Limb (tissue), 2 donors: ENCODE results near the gene TCF7.

Experiments
- DNase-seq, 2 donors: peaks; one replicate each; pipeline ENCODE4 v3.0.0-alpha.2; 2016; ENCODE audit errors: extremely low spot score in 2 of 2

TCF7 gene

DNA sequence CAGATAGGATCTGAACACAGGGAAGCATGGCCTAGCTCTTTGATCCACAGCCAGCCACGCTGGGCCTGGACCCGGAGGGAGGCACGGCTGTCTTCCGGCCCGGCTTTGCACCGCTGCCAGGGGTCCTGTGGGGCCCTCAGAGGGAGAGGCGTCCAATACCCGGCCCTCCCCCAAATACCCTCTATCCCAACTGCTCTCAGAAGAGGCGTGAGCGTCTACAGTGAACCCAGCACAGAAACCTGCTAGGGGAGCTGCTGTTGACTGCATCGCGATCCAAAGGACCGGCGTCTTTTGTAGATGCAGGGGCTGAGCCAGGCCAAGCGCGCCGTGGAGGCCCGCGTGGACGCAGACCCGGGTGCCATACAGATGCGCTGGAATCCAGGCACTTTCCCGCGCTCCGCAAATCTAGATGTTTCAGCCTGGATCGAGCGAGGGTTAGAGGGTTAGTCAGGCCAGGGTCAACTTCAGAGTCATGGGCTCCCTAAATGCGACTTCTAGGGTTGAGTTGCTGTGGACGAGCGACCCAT lies 1.1 kb upstream of the TCF7 start:
- no peak for DNase-seq

DNA sequence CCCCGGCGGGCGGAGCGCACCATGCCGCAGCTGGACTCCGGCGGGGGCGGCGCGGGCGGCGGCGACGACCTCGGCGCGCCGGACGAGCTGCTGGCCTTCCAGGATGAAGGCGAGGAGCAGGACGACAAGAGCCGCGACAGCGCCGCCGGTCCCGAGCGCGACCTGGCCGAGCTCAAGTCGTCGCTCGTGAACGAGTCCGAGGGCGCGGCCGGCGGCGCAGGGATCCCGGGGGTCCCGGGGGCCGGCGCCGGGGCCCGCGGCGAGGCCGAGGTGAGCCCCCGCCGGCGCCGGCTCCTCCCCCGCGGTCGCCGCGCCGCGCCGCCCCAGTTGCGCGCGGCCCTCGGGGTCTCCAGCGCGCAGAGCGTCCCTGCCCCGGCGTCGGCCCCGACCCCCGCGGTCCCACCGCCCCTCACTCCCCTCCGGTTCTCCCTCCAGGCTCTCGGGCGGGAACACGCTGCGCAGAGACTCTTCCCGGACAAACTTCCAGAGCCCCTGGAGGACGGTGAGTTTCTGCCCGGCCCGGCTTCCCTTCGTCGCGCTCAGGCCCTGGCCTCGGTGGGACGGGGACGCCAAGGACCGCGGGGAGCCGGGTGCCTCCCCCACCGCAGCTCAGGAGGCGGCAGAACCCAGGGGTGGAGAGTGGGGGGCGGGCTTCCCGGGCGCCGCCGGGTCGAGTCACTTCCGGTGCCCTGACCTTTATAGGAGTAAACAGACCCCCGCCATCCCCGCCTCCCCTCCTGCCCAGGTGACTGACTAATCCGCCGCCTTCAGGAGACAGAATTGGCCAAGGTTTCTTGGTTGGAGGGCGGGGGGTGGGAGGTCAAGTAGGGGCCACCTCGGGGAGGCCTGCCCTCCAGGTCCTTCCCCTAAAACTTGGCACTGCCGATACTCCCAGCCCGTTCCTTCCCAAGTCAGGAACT lies 665 bp downstream of the TCF7 start:
- DNase-seq = peak in 1 of 2 donors; percentile 55

GRCh38 chr5:134115806-134116175 lies 1.3 kb downstream of the TCF7 start:
- no peak for DNase-seq

DNA sequence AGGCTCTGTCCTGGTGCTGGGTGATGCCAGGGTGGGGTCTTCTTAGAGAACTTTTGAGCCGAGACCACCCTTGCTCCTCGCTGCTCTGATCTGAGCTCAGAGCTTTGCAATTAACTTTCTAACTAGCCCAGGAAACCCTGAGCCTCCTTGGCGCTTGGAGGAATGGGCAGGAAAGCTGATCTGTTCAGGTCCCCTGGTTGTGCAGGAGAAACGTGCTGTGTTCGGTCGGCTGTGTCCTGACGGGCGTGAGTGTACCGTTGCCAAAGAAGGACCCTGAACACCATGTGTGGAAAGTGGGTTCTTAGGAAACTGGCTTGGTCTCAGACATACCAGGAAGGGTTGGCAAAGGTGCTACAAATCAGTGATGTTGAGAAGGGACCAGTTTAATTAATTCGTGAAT lies 1.8 kb downstream of the TCF7 start:
- no peak for DNase-seq

DNA sequence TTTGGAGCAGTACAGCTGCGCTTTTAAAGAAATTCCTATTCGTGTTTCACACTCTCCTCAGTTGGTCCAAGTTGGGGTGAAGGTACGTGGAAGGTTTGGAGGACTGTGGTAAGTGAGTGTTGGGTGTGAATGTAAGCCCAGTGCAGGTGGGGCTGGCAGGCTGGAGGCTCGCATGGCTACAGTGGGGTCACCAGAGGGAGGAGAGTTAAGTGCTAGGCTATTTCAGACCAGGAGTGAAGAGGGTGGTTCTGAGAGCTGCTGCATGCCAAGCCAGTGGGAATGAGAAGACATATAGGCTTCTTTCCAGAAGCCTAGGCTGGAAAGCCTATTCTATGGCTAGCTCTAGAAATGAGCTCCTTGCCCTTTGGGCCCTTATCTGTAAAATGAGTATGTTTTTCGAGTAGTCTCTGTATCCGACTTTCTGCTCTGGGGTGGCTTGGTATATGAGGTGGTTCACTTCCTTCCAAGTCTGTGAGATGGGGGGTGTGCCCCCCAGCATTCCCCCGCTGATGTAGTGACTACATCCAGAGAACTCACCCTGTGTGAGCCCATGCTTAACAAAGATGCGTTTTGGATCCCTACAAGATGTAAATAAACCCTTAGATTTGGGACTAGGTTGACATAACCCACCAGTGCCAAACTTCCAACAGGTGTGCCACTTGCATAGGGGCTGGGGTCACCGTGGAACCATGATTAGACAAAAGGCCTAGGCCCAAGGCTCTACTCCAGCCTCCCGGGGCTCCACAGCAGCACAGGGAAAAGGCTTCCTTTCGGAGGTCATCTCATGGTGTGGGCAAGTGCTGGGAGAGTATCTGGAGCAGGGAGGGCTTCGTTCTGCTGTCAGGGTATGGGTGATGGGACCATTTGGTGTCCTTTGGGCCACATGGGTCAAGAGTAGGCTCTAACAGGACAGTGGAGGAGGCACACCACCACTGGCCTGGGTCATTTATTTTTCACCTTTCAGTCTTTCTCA lies 2.6 kb downstream of the TCF7 start:
- no peak for DNase-seq

DNA sequence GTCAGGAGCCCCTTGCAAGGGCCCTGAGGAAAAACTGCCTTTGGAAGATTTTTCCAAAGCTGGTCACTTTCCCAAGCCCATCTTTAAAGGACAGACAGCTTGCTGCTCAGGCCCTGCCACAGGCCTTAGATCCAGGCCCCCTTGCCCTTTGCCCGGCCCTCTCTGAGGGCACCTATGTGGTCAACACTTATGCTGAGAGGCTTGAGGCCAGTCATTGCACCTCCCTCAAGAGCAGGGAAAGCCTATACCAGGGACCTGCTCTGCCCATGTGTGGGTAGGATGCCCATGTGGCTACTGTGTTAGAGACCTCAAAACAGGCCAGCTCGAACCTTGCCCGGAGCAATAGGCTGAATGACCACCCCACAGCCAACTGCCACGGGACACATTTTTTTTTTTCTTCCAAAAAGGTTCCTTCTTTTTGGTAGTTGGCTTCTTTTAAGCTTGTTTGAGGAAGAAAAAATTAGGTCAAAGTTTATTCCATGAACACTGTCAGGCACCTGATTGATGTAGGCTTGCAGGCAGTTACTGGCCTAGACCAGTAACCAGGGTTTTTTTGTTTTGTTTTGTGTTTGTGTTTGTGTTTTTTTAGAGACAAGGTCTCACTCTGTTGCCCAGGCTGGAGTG lies 3.8 kb downstream of the TCF7 start:
- DNase-seq = no peak

DNA sequence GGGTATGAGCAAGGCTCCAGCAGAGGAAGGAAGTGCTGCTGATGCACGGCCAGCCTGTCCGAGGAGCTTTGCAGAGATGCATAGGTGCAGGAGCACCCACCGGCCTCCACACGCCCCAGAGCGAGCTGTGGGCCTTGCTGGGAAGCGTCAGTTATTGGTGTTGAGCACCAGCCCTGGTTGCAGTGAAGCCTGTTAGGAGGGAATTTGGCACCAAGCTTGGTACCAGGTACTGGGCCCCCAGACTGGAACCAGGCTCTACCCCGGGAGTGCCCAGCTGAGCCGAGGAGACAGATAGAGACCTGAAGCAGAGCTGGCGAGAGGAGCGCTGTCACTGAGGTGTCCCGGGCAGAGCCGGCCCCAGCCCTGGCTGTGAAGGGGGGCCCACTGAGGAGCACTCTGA lies 5.2 kb downstream of the TCF7 start:
- DNase-seq = no peak

DNA sequence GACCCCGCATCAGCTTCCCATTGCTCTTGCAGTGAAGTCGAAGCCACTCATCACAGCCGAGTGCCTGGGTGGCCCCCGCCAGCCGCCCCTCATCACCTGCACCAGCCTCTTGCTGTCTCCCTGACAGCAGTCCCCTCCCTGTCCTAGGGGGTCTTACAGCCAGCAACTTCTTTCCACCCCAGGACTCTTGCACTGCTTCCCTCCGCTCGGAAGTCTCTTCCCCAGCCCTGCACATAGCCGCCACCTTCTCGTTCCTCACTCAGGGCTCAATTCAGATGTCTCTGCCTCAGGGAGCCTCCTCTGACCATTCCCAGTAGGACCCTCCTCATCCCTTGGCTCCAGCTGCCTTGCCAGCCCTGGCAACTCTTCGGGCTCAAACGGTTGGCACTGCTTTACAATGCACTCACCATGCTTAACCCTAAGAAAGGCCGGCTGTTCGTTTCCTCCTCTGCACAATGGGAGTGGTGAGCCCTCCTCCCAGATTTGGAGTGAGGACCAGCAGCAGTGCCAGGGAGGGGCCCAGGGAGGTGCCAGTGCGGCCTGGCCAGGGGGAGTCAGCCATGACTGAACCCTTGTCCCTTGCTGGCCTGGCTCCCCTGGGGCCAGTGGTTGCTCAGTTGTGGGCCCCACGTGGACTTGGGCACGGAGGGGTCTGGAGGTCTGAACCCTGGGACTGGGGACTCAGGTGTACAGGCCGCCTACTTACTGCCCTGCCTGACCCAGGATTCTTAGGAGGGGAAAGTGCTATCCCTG lies 6.1 kb downstream of the TCF7 start:
- no peak for DNase-seq

DNA sequence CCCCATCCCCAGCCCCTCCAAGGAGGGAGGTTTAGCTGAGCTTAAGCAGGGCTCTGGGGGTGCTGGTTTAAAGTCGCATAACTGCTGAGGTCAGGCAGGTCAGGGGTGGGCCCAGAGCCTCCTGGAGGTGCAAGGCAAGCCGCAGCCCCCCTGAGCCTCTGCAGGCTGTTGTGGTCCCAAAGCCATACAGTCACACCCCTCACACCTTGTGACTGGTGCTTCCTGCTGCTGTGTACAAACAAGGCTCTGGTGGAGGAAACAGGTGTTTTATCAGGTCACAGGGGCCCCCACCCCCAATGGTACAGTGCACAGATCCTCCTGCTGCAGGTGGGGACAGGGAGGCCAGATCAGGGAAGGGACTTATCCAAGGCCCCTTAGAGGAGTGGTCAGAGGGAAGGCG lies 8.0 kb downstream of the TCF7 start:
- no peak for DNase-seq

DNA sequence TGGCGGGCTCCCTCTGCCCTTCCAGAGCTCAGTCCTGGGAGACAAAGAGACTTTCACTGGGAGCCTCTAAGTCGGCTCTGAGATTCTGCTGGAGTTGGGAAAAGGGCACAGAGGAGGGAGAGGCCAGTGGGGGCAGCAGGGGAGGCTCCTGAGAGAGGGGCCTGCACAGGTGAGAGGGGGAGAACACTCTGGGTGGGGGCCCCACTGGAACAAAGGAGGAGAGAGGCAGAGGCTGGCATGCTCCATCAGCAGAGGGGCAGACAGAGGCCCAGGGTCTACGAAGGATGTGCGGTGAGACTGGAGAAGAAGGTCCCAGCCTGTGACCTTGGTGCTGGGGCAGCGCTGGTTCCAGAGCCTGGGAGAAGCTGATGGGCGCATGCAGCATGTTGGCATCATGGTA lies 8.9 kb downstream of the TCF7 start:
- no peak for DNase-seq

GRCh38 chr5:134124289-134125038 lies 10.0 kb downstream of the TCF7 start:
- no peak for DNase-seq

- DNase-seq = peak in 1 of 2 donors; percentile 46
Measured at GRCh38 chr5:134125039-134126015, 10.8 kb downstream of the TCF7 start.

DNA sequence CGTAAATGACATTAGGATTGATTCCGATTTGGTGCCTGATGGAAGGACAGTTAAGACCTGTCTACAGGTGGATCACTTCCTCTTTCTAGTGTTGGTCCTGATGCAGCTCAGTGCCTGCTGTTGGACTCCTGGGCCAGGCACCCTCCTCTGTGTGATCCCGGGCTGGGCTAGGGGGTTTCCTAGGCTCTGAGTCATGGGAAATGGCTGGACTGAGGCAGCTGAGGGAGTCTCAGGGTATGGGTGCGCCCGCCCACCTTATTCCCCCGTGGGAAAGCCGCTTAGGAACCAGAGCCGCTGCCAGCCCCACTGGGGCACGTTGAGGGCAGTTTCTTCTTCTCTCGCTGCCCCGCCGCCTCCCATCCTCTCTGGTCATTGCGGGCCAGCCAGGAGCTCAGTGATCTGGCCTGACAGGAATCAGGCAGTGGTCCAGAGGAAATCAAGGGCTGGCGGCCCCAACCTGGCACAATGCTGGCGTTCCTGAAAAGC lies 12.9 kb downstream of the TCF7 start:
- no peak for DNase-seq

- DNase-seq = no peak
Measured at GRCh38 chr5:134127988-134128647, 13.6 kb downstream of the TCF7 start.

GRCh38 chr5:134128648-134128995 lies 14.1 kb downstream of the TCF7 start:
- DNase-seq = no peak

DNA sequence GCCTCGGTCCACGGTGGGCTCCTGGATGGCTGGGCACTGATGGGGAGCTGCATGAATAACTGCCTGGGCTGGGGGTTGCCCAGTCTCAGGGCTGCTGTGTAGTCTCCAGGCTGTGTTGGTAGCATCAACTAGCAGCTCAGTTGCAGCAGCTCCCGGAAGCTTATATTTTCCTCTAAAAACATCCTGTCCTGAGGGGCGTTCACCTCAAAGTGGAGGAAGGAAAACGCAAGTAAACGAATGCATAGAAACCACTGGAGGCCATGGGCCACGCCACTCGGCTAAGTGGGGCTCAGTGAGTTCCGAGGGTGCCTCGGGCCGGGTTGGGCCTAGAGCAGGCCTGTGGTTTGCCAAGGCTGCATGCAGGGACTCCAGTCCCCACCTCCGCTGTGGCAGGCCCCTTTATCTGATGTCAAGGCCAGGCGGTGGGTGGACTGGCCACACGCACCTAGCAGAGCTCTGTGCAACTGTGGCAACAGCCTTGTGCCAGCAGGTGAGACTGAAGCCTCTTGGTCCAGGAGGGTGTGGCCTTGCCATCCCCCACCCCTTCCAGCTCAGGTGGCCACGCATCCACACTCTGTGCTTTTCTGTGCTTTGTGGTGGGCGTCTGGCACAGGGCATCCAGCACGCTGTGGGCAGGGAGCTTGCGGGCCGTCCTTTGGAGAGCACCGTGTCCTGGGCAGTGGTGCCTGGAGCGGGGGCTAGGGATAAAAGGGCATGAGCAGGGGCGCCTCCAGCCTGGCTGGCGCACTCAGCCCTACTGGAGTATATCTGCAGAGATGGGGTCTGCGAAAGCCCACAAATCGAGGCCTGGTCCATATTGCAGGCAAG lies 15.1 kb downstream of the TCF7 start:
- DNase-seq = no peak

DNA sequence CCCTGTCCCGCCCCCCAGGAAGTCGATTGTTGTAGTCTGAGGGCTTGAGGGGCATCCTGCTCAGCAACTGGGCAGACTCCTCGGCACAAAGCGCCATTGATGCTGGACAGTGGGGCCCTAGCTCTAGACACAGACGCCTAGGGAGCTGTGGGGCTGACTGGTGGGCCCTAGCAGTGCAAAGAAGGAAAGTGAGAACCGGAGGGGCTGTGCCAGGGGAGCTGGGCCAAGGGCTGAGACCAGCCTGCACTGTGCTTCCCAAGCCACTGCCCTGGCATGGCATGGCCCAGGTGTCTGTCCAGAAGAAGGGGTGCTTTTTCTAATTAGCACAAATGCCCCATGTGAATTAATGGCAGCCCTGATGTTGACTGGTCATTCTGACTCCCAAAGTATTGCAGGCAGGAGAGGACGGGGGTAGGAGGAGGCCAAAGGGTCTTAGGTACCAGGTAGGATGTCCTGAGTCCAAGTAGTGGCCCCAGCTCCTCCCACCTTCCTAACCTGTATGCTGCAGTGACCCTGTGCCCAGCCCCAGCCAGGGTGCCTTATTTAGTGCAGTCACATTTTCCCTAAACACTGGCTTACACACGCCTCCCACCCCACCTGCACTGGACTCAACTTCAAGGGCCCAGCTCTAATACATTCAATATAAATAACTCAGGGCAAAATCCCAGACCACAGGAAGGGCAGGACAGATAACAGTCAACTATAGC lies 15.9 kb downstream of the TCF7 start:
- DNase-seq = no peak
